Gastrocnemius medialis (tissue), 4 donors: ENCODE measurements around the gene WDFY2.

Experiments
- CTCF ChIP-seq, 5 experiments: fragments of 450-650 bp in 3 of 5; fragments of 200-600 bp in 2 of 5; sonication (generic) in 2 of 5; IDR thresholded peaks in 4 of 5; conservative IDR thresholded peaks in 1 of 5; 1 replicate in 4 of 5; 2 replicates in 1 of 5; pipeline ENCODE4 v1.5.1; 2016 to 2019; ENCODE audit warnings: antibody characterized with exemption in 5 of 5, mild to moderate bottlenecking in 3 of 5, moderate library complexity in 3 of 5
- POLR2A ChIP-seq, 2 donors: fragments of 450-650 bp; IDR thresholded peaks; one replicate each; pipeline ENCODE4 v1.6.1; 2017; ENCODE audit warnings: antibody characterized with exemption in 2 of 2, mild to moderate bottlenecking in 2 of 2, moderate library complexity in 2 of 2

GRCh38 chr13:51551416-51551815 lies 32.8 kb upstream of the WDFY2 start:
- no peak for TF ChIP-seq CTCF (IDR thresholded peaks at IDR 0.05 in 4 of 5, conservative IDR thresholded peaks at IDR 0.05 in 1 of 5)
- TF ChIP-seq POLR2A (IDR thresholded peaks at IDR 0.05): no peak
